ENCODE data around the gene GRIK4.

GRCh38 chr11:120973501-120973900 lies 462.0 kb downstream of the GRIK4 start:
- TF ChIP-seq CTCF (conservative IDR thresholded peaks at IDR 0.05; ENCODE audit: low read length): no peak
- TF ChIP-seq EZH2phosphoT487 (IDR thresholded peaks at IDR 0.05; ENCODE audit: borderline replicate concordance): no peak
